Smooth muscle cell (in vitro differentiated cells): ENCODE measurements around the gene ZFP36. TPM values are rescaled to one million over a fixed set of nuclear protein-coding genes. Genes with fewer than 3 reads are reported as not detected.

Experiments
- DNase-seq: peaks from one replicate; lab custom pipeline; 2025; ENCODE audit not compliant: unreplicated experiment; lab: John Stamatoyannopoulos, UW
- H2AFZ ChIP-seq: fragments of 200-600 bp; sonication (generic); 2 replicates; pipeline ENCODE4 v1.6.0; 2016; ENCODE audit warnings: antibody characterized with exemption, low read depth, mild to moderate bottlenecking
- H3F3A ChIP-seq: fragments of 200-600 bp; sonication (generic); 2 replicates; pipeline ENCODE4 v1.6.0; 2017; ENCODE audit warnings: antibody characterized with exemption, low read depth
- H3K27ac ChIP-seq: fragments of 200-600 bp; sonication (generic); 2 replicates; pipeline ENCODE4 v1.5.1; 2016; ENCODE audit warnings: low read depth, mild to moderate bottlenecking
- H3K27me3 ChIP-seq: fragments of 200-600 bp; sonication (generic); 2 replicates; pipeline ENCODE4 v1.6.1; 2016; ENCODE audit warnings: low read depth, mild to moderate bottlenecking
- H3K36me3 ChIP-seq: fragments of 200-600 bp; sonication (generic); 2 replicates; pipeline ENCODE4 v1.5.1; 2016; ENCODE audit warnings: low read depth
- H3K4me1 ChIP-seq: fragments of 200-600 bp; sonication (generic); 2 replicates; pipeline ENCODE4 v1.5.1; 2016; ENCODE audit warnings: low read depth
- H3K4me2 ChIP-seq: fragments of 200-600 bp; sonication (generic); 2 replicates; pipeline ENCODE4 v1.6.0; 2016; ENCODE audit warnings: mild to moderate bottlenecking
- H3K4me3 ChIP-seq: fragments of 200-600 bp; sonication (generic); 2 replicates; pipeline ENCODE4 v1.5.1; 2016; ENCODE audit warnings: mild to moderate bottlenecking
- H3K79me2 ChIP-seq: fragments of 200-600 bp; sonication (generic); 2 replicates; pipeline ENCODE4 v1.6.0; 2016; ENCODE audit warnings: low read depth, mild to moderate bottlenecking
- H3K9ac ChIP-seq: fragments of 200-600 bp; sonication (generic); 2 replicates; pipeline ENCODE4 v1.6.0; 2016; ENCODE audit warnings: low read depth
- H3K9me3 ChIP-seq: fragments of 200-600 bp; sonication (generic); replicated peaks from 2 replicates; pipeline ENCODE4 v1.5.1; 2016; ENCODE audit warnings: low read depth
- H4K20me1 ChIP-seq: fragments of 200-600 bp; sonication (generic); 2 replicates; pipeline ENCODE4 v1.6.0; 2016; ENCODE audit warnings: low read depth
- CTCF ChIP-seq: fragments of 200-600 bp; sonication (generic); IDR thresholded peaks from 2 replicates; pipeline ENCODE4 v1.5.1; 2017; ENCODE audit warnings: borderline replicate concordance, mild to moderate bottlenecking, antibody characterized with exemption; ENCODE audit not compliant: insufficient read depth, poor library complexity, severe bottlenecking
- WGBS: methylation state at CpG from one replicate; pipeline ENCODE4 v1.1.7; 2016; ENCODE audit warnings: low lambda C conversion rate; 5-methylcytosine and 5-hydroxymethylcytosine counted together
- polyA plus RNA-seq: library from polyadenylated mRNA; unstranded; fragments of >200 nt; fragmentation: Nextera tagmentation; extraction: Ambion mirVana; gene quantifications from 2 replicates; pipeline ENCODE4 v1.2.1, GENCODE V29; 2016
- total RNA-seq: library from RNA; depleted of rRNA; stranded (reverse); fragments of >200 nt; gene quantifications from 2 replicates; pipeline ENCODE4 v1.2.3, GENCODE V29; 2014

Gene ZFP36
- total and polyA plus RNA-seq, 2 experiments from 2014 or later = 44.7 to 281 TPM

DNA sequence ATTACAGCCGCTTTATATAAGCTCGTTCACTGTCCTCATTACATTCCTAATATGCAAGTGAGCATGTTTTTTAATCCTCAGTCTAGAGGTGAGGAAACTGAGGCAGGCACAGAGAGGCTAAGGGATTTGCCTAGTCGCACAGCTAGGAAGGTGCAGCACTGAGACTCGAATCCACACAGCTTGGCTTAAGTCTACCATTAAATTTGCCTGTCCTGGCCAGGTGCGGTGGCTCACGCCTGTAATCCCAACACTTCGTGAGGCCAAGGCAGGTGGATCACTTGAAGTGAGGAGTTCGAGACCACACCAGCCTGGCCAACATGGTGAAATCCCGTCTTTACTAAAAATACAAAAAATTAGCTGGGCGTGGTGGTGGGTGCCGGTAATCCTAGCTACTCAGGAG is 21.1 kb downstream of the ZFP36 start:
- peak overlapping the region; percentile 85 for H3K27ac ChIP-seq
- H4K20me1 ChIP-seq = no peaks in the 10 kb centered on the region
- no peak overlapping the region for H3K9ac ChIP-seq
- no peaks in the 10 kb centered on the region for H3K9me3 ChIP-seq
- H3K79me2 ChIP-seq = peaks cover 3% of the 10 kb centered on the region
- DNase-seq = no peak
- H3K36me3 ChIP-seq = no peaks in the 10 kb centered on the region
- no peak overlapping the region for H2AFZ ChIP-seq
- H3K4me1 ChIP-seq = peaks cover 12% of the 10 kb centered on the region
- H3K4me3 ChIP-seq = no peak overlapping the region
- peak overlapping the region; percentile 73 for H3K4me2 ChIP-seq
- WGBS = 95% methylated on average over 11 of the region's 11 CpGs
- TF ChIP-seq CTCF = no peak
- H3F3A ChIP-seq = peaks cover 43% of the 10 kb centered on the region
- H3K27me3 ChIP-seq = no peaks in the 10 kb centered on the region

DNA sequence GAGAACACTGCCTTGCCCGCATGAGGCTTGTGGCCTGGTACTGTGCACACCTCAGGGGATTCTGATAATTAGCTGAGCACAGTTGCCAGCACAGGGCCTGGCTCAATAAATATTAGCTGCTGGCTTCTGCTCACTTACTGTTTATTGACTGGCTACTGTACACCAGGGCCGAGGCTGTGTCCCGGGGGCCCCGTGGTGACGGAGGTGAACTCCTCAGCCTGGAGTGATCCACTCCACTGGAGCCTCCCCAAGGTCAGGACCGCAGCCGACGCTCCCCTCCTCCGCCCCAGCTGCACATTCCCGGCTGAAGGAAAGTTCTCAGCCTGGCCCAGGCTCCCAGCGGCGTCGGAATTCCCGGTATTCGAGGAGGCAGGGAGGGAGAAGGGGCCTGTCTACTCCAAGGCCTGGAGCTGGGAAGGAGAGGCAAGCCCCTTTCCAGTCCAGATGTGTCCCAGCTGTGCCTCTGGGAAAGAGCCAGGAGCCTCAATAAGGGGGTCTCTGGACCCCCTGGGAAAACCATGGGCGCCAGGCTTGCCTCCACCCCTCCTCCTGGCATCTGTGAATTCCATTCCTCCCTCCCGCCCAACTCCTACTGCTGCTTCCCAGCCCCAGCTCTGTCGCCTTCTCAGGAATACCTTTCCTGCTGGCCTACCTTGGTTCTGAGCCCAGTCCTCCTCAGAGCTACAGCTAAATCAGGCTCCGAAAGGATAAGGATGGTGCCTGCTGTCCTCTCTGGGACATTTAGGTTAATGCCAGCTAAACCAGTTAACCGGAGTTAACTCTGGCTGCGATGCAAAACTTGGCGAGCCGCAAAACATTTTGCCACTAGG is 21.9 kb downstream of the ZFP36 start:
- peaks cover 12% of the 10 kb centered on the region for H3K4me1 ChIP-seq
- DNase-seq = peak; percentile 26
- H3K79me2 ChIP-seq = peaks cover 10% of the 10 kb centered on the region
- peaks cover 5% of the 10 kb centered on the region for H3K36me3 ChIP-seq
- H3K9ac ChIP-seq = peak overlapping the region; percentile 21
- H3F3A ChIP-seq = peaks cover 47% of the 10 kb centered on the region
- peaks cover 3% of the 10 kb centered on the region for H4K20me1 ChIP-seq
- H3K4me2 ChIP-seq = peak overlapping the region; percentile 73
- TF ChIP-seq CTCF = no peak
- WGBS = 23% methylated on average over 22 of the region's 23 CpGs
- no peak overlapping the region for H3K4me3 ChIP-seq
- H3K9me3 ChIP-seq = no peaks in the 10 kb centered on the region
- no peaks in the 10 kb centered on the region for H3K27me3 ChIP-seq
- H2AFZ ChIP-seq = no peak overlapping the region
- peak overlapping the region; percentile 85 for H3K27ac ChIP-seq

- peaks cover 15% of the 10 kb centered on the region for H3K36me3 ChIP-seq
- no peaks in the 10 kb centered on the region for H3K9me3 ChIP-seq
- no peak for DNase-seq
- peaks cover 25% of the 10 kb centered on the region for H3K4me1 ChIP-seq
- H2AFZ ChIP-seq = no peak overlapping the region
- H3F3A ChIP-seq = peaks cover 58% of the 10 kb centered on the region
- H4K20me1 ChIP-seq = peaks cover 24% of the 10 kb centered on the region
- H3K4me2 ChIP-seq = no peak overlapping the region
- peaks cover 32% of the 10 kb centered on the region for H3K79me2 ChIP-seq
- peak overlapping the region; percentile 91 for H3K27ac ChIP-seq
- no peak overlapping the region for H3K4me3 ChIP-seq
- H3K9ac ChIP-seq = peak overlapping the region; percentile 81
- 48% methylated on average over 25 of the region's 25 CpGs for WGBS
- no peaks in the 10 kb centered on the region for H3K27me3 ChIP-seq
- no peak for TF ChIP-seq CTCF
These were observed 24.3 kb downstream of the ZFP36 start for GRCh38 chr19:39430675-39431593.
